GM19455 (cell line): ENCODE measurements around the gene CXCL17.
"Not testable (repeated sequence)": the region's sequence is repeated elsewhere in the genome, so short reads cannot be mapped to it uniquely, and the experiment has no call there.

ENCODE experiments used
- ATAC-seq: cut with Tn5 transposase; IDR thresholded peaks from one replicate; pipeline ENCODE4 v1.9.1; 2021; ENCODE audit not compliant: unreplicated experiment

Gene CXCL17, protein sequence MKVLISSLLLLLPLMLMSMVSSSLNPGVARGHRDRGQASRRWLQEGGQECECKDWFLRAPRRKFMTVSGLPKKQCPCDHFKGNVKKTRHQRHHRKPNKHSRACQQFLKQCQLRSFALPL

DNA sequence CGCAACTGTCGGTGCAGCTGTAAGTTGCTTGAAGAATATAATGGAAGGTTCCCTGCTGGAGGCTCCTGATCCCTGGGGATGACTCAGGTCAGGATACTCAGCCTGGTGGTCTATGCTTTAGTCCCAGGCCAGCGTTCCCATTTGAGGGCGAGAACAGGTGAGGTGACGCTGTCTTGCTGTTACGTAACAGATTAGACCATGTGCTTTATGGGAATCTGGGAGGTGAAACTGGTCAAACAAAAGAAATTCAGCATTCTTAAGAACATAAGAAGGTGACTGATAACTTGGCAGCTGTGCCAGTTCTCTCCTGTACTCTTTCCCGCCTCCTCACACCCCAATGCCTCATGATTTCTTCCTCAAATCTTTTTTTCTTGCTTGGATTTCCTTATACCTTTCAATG lies at the start of gene CXCL17:
CXCL17 (minus strand) TSS at position 114 of the 400 bp plus-strand sequence. CDS start 114 bp downstream, outside the sequence.
- ATAC-seq: no peak

DNA sequence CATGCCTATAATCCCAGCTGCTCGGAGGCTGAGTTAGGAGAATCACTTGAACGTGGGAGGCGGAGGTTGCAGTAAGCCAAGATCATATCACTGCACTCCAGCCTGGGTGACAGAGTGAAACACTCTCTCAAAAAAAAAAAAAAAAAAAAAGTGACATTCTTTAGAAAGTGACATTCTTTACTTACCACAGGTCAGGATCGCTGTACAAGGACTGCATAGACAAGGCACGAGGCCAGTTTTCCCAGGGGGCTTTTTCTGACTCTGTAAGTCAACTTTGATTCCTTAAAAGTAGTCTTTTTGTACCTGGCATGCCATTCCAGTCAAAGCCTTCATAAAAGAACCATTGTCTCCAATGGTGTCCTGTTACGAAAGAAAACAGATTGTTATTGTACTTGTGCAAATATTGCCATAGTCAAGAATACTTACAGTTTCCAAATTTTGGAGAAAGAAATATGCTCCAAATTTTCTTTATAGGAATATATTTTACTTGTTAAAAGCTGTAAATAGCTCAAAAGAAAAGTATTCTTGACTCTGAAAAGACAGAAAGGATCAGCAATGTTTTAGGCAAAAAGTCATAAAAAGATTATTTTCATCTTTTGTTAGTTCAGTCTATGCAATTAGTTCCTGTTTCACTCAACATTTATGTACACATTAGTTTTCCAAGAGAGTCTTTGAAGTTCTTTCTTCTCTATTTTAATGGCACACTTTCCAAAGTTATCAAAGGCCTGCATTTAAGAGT lies 46.2 kb upstream of the CXCL17 start:
- no peak for ATAC-seq

DNA sequence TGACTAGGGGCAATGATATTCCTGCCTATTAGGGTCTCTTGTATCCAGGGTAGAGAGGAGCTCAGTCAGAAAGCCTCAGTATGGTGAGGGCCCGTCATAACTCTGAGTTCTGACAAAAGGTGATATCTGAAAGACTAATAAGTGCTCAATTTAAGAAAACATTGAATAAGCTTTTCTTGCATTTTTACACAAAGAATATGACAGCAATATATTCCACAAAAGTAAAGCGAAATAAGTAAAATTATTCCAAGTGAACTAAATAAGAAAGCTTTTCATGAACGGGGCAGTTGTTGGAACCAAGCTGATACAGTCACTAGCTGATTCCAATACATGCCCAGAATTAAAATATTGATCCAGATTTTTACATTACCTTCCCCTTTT lies 45.0 kb upstream of the CXCL17 start:
- ATAC-seq: no peak

DNA sequence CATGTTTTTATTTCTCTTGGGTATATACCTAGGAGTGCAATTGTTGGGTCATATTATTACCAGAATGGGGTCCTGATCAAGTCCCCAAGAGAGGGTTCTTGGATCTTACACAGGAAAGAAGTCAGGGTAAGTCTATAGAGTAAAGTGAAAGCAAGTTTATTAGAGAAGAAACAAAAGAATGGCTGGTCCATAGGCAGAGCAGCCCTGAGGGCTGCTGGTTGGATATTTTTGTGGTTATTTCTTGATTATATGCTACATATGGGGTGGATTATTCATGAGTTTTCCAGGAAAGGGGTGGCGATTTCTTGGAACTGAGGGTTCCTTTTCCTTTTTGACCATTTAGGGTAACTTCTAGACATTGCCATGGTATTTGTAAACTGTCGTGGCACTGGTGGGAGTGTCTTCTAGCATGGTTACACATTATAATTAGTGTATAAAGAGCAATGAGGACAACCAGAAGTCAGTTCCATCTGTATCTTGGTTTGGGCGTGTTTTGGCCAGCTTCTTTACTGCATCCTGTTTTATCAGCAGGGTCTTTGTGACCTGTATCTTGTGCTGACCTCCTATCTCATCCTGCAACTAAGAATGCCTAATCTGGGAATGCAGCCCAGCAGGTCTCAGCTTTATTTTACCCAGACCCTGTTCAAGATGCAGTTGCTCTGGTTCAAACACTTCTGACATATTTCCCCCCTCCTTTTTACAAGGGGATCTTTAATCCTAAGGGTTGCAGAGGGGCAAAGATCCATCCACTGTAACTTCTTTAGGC lies 44.5 kb upstream of the CXCL17 start:
- ATAC-seq: no peak

DNA sequence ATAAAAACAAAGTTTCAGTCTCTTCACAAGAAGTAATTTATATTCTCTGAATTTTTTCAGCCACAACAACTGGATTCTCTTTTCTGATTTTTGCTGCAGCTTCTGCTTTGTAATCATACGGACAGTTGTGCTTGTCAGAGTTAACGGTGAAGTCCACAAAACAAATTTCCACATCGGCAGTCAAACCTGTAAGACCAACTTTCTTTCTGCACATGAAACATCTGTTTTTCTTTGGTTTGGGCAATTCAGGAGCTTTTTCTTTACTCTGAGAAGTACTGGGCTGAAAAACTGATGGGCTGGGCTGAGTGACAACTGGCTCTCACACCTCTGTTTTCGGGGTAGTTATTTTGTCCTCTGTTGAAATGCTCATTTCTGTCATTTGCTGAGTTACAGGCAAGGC lies 42.3 kb upstream of the CXCL17 start:
- ATAC-seq: not testable (repeated sequence)

DNA sequence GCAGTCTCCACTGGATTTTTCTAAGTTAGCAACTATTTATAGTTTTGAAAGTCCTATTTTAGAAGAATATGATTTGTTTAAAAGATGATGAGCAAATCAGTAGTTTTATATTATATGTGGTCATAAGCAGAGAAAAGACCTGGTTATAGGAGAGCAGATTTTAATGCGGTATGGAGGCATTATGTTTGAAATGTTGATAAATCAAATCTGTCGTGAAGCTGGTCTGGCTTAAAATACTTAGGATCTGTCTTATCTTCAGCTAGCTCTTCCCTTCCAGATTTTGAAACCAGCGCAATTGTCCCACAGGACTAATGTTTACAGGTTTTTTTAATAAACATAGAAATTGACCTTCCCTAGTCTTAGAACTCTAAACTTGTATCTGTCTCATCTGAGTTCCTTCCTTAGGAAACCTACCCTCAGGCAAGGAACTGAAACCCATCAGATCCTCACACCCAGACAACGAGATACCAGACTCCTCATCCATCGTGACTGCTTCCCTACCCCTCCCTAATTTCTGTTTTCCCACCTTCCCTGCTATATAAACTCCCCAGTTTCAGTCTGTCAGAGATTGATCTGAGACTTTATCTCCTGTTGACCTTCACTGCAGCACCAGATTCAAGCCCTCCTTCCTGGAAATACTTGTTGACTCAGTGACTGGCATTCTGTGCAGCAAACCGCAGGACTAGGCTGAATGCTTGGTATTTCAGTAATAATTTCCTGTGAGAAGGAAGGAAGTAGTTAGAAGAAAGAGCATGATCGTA lies 37.8 kb upstream of the CXCL17 start:
- ATAC-seq: no peak

DNA sequence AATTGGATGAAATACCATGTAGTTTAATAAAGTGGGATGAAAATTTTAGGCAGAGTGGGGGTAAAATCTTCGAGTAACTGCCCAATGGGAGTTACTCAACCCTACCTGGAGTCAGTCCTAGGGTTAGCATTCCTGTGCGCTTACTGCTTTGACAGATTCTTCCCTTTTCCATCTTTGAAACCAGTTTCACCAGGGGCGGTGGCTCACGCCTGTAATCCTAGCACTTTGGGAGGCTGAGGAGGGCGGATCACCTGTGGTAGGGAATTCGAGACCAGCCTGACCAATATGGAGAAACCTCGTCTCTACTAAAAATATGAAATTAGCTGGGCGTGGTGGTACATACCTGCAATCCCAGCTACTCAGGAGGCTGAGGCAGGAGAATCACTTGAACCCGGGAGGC lies 37.0 kb upstream of the CXCL17 start:
- no peak for ATAC-seq

DNA sequence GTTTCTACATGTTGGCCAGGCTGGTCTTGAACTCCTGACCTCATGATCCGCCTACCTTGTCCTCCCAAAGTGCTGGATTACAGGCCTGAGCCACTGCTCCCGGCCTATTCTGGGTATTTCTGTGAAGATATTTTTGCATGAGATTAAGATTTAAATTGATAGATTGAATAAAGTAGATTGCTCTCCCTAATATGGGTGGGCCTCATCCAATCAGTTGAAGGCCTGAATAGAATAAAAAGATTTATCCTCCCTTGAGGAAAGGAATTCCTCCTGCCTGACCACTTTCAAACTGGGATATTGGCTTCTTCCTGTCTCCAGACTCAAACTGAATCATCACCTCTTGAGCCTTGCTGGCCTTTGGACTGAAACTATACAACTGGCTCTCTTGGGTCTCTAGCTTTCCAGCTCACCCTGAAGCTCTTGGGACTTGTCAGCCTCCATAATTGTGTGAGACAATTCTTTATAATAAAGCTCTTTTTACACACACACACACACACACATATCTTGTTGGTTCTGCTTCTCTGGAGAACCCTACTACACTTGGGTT lies 36.1 kb upstream of the CXCL17 start:
- no peak for ATAC-seq

DNA sequence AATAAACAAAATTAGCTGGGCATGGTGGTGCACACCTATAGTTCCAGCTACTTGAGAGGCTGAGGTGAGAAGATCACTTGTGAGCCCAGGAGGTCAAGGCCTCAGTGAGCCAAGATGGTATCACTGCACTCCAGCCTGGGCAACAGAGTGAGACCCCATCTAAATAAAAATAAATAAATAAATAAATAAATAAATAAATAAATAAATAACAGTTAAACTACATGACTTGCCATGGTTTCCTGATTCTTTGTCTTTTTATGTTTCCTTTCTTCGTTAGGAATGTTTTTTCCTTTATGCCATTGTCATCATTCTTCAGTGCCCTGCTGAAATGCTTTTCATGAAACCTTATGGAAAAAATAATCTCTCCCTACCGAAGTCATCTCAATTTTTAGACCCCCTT lies 35.2 kb upstream of the CXCL17 start:
- no peak for ATAC-seq

DNA sequence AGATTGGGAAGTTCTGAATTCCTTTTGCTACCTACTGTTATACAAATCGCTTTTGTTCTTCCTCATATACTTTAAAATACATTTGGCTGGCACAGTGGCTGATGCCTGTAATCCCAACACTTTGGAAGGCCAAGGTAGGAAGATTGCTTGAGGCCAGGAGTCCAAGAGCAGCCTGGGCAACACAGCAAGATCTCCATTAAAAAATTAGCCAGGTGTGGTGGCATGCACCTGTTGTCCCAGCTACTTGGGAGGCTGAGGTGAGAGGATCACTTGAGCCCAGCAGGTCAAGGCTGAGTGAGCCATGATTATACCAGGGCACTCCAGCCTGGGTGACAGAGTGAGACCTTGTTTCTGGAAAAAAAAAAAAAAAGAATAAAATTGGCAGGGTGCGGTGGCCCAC lies 34.4 kb upstream of the CXCL17 start:
- ATAC-seq: no peak

DNA sequence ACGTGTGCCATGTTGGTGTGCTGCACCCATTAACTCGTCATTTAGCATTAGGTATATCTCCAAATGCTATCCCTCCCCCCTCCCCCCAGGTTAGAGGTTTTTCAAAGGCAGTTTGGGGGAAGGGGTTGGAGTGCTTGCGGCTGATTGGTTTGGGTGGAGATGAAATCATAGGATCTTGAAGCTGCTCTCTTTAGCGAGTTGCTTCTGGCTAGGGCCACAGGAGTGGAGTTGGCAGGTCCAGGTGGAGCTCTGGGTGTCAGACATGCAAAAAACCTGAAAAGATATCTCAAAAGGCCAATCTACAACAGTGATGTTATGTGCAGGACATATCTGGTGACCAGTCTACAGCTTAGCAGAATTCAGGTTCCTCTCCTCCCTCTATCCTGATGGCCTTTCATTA lies 32.6 kb upstream of the CXCL17 start:
- ATAC-seq: no peak

DNA sequence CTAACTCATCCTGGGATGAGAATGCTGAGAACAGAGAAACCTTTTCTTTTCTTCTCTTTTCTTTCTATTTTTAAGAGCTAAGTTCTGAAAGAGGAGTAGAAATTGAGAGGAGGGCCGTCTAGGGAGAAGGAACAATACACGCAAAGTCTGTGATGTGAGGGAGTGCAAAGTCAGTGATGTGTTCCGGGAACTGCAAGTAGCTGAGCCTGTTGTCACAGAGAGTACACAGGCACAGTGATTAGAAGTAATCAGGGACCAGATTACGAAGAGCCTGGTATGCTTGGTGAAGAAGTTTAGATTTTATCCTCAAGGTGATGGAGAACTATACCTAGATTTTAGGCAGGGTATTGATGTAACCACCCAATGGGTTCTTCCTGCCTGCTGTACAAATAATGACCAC lies 32.0 kb upstream of the CXCL17 start:
- ATAC-seq: no peak

DNA sequence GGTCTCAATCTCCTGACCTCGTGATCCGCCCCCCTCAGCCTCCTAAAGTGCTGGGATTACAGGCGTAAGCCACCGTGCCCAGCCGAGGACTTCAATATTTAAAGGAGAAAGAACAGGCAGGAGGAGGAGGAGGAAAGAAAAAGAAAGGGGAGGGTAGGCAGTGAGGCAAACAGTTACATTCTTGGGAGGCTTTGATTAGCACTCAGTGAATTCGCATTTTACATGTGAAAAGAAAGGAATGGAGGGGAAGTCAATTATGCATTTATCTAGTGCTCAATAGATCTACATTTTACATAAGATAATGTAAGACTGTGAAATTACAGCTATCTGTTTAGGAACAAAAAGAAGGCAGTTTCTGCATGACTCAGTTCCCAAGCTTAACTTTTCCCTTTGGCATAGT lies 30.9 kb upstream of the CXCL17 start:
- ATAC-seq: no peak

DNA sequence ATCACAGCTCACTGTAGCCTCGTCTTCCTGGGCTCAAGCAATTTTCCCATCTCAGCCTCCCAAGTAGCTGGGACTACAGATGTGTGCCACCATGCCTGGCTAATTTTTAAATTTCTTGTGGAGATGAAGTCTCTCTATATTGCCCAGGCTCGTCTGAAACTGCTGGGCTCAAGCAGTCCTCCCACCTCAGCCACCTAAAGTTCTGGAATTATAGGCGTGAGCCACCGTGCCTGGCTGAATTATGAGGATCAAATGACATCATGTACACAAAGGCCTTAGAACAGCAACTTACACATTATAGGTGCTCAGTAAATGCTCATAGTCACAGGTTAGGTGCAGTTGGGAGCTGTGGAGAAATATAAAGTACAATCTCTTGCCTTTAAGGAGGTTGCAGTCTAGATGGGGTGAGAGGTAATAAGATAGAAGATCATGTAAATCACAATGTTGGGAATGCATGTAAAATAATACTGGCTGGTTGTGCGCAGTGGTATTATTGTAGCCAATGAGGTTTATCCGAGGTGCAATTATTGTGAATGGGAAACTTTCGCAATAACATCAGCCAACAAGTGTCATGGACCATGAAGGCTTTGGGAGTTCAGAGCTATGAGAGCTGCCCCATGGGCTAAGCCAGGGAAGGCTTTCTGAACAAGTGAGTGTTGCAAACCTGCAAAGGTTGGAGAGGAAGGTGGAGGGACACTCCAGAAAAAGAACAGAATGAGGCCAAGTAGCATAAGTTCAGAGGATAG lies 29.8 kb upstream of the CXCL17 start:
- no peak for ATAC-seq

DNA sequence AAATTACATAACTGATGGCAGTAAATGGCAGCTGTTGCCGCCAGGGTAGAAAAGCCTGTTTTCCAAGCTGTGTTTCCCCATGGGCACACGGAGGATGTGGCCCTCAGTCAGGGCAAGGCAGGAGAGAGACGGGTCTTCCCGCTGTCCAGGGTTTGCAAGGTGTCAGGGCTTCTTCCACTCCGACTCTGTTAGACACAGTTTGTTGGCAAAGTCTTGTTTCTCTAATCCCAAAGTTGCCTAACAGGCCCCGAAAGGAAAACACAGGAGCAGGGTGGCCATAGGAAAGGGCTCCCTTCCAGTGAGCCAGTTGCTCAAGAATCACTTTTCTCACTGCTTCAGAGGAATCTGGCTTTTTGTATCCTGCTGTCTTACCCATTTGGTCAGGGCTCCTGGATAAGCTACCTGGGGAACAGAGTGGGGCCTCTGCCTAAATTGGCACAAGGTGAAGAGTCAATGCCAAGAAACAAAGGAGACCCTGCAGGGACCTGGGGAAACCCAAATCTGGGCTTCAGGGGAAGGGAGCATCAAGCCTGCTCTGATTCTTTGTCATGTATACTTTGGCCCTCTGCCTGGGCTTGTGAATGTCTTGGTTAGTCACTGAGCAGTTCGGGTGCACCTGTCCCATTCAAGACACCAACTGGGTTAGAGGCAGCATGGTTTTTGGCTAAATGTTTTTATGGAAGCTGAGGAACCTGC lies 29.0 kb upstream of the CXCL17 start:
- ATAC-seq: no peak

DNA sequence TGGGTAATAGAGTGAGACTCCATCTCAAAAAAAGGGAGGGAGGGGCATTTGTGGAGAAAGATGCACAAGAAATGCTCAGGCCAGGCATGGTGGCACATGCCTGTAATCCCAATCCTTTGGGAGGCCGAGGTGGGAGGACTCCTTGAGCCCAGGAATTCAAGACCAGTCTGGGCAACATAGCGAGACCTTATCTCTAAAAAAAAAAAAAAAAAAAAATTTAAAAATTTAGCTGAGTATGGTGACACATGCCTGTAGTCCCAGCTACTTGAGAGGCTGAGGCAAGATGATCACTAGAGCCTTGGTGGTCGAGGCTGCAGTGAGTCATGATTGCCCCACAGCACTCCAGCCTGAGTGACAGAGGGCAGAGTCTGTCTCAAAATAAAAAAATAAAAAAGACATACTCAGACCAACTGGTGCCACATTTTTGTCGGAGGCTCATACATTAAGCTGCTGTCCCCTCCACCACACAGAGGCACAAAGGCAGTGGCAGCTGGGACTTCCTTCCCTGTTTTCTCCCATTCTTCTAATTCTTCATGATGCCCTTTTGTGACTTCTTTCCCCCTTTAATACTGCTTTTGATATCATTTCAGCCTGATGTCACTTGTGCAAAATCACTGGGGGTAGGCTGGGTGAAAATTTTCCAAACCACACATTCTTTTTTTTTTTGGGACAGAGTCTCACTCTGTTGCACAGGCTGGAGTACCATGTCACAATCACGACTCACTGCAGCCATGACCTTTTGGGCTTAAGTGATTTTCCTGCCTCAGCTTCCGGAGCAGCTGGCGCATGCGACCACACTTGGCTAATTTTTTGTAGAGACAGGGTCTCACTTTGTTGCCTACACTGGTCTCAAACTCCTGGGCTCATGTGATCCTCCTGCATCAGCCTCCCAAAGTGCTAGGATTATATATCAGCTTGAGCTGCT lies 26.8 kb upstream of the CXCL17 start:
- ATAC-seq: no peak

DNA sequence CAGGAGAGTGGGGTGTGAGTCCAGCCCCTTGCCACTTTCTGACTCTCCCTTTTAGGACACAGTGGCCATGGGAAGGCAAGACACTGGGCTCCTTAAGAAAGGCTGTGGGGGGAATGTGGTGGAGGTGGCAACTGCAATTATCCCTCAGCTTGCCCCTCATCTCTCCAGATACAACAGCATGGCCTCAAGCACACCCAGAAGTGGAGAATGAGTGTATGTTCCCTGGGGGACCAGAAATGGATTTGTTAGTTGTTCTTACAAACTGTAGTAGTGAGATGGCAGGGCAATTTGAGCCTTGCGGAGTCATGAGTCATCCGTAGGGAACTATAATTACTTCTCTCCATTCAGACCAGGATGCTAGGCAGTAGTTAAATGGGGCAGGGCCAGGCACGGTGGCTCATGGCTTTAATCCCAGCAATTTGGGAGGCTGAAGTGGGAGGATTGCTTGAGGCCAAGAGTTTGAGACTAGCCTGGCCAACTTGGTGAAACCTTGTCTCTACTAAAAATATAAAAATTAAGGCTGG lies 25.6 kb upstream of the CXCL17 start:
- no peak for ATAC-seq

DNA sequence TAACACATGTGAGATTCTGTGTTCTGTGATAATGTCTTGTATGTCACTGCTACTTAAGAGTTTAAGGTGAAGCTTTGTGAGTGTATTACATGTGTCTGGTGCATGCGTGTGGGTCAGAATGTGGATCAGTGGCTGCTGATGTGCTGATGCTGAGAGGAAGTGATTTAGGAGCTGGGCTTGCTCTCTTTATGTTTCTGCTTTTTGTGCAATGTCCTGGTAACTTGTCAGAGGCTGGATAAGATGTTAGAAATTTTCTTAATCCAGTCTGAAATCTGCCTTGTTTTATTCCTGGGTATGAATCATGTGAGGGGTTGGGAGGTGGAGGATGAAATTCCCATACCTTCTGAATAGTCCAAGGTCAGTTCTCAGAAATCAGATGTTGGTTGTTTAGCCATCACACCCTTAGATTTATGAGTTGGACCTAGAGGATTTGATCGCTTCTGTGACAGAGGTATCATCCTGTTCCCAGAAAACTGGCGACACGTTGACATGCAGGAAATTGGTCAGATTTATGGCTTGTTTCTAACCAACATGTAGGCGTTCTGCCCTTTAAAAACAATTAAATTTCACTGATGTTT lies 24.5 kb upstream of the CXCL17 start:
- ATAC-seq: no peak
